HG03159 (cell line): ENCODE results near the gene RETN.
A peak's percentile ranks its signal among the peaks of the same experiment; 100 is the strongest.

Experiments used
- ATAC-seq: cut with Tn5 transposase; IDR thresholded peaks from one replicate; pipeline ENCODE4 v1.9.1; 2021; ENCODE audit warnings: mild to moderate bottlenecking, moderate library complexity; ENCODE audit not compliant: unreplicated experiment

The RETN gene

GRCh38 chr19:7657131-7657751, 11.6 kb upstream of the RETN start:
- no peak for ATAC-seq

GRCh38 chr19:7658219-7658686, 10.6 kb upstream of the RETN start:
- peak; percentile 76 for ATAC-seq

- ATAC-seq: no peak
These were observed 6.9 kb upstream of the RETN start for GRCh38 chr19:7661744-7662538.

- no peak for ATAC-seq
These were observed 6.2 kb upstream of the RETN start for GRCh38 chr19:7662657-7663056.

GRCh38 chr19:7663706-7664105, 5.1 kb upstream of the RETN start:
- no peak for ATAC-seq

GRCh38 chr19:7665076-7665475, 3.8 kb upstream of the RETN start:
- no peak for ATAC-seq

GRCh38 chr19:7669641-7670040, 792 bp downstream of the RETN start:
- ATAC-seq: no peak

GRCh38 chr19:7670150-7670783, 1.4 kb downstream of the RETN start:
- ATAC-seq: no peak

GRCh38 chr19:7670790-7671189, 1.9 kb downstream of the RETN start:
- ATAC-seq: no peak

GRCh38 chr19:7672522-7672921, 3.7 kb downstream of the RETN start:
- ATAC-seq: no peak

GRCh38 chr19:7674010-7675005, 5.5 kb downstream of the RETN start:
- no peak for ATAC-seq

GRCh38 chr19:7676376-7676775, 7.5 kb downstream of the RETN start:
- no peak for ATAC-seq

GRCh38 chr19:7676854-7677253, 8.0 kb downstream of the RETN start, which contains the start of gene MCEMP1:
Gene MCEMP1 (plus strand): TSS chr19:7677090. CDS start chr19:7677121, 31 bp downstream.
- ATAC-seq: no peak

- no peak for ATAC-seq
These were observed 8.9 kb downstream of the RETN start for GRCh38 chr19:7677669-7678311.

- ATAC-seq: no peak
These were observed 10.3 kb downstream of the RETN start for GRCh38 chr19:7678971-7679751.

GRCh38 chr19:7679771-7680605, 11.1 kb downstream of the RETN start:
- ATAC-seq: no peak

GRCh38 chr19:7680606-7681339, 11.9 kb downstream of the RETN start, which contains the start of gene TRAPPC5:
Gene TRAPPC5 (plus strand): TSS chr19:7680833. CDS start chr19:7682254, 1,421 bp downstream.
- ATAC-seq: no peak
